SK-N-SH treated with all-trans-retinoic acid at 6 μM for 48 hours (cell line): ENCODE measurements around the gene HABP4.

Experiments
- ARNTL ChIP-seq: fragments of 450-650 bp; formaldehyde crosslinking; IDR thresholded peaks from 2 replicates; pipeline ENCODE4 v1.5.0; 2020; ENCODE audit warnings: low read depth, mild to moderate bottlenecking, moderate library complexity, borderline replicate concordance
- RARB ChIP-seq: fragments of 250-450 bp; sonication (Bioruptor Pico); IDR thresholded peaks from 2 replicates; pipeline ENCODE4 v1.8.0; 2021; ENCODE audit warnings: mild to moderate bottlenecking, moderate library complexity
- TCF4 ChIP-seq: fragments of 250-450 bp; sonication (Bioruptor Pico); IDR thresholded peaks from 2 replicates; pipeline ENCODE4 v1.8.0; 2021; ENCODE audit warnings: mild to moderate bottlenecking, moderate library complexity, borderline replicate concordance
- TF ChIP-seq, protein P1 (sequence below): fragments of 250-450 bp; sonication (Bioruptor Pico); IDR thresholded peaks from 2 replicates; pipeline ENCODE4 v1.5.1; 2020; ENCODE audit warnings: low read depth, mild to moderate bottlenecking, moderate library complexity

DNA sequence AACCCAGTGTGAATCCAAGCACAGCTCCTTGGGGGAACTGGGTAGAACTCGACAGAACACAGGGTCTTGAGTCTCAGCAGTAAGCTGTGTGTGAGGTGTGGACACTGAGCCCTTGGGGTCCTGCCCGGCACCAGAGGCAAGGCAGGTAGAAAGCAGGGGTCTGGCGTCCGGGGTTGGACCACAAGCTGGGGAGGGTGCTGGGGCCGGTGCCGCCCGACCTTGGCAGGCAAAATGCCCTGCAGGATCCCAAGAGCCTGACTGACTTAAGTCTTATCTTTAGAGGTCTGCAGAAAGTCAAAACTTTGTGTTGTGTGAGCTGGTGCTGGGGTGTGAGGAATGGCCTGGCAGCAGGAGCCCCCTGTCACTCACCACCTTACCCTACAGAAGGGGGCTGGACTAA is 49.3 kb downstream of the HABP4 start:
- TF ChIP-seq, protein P1, sequence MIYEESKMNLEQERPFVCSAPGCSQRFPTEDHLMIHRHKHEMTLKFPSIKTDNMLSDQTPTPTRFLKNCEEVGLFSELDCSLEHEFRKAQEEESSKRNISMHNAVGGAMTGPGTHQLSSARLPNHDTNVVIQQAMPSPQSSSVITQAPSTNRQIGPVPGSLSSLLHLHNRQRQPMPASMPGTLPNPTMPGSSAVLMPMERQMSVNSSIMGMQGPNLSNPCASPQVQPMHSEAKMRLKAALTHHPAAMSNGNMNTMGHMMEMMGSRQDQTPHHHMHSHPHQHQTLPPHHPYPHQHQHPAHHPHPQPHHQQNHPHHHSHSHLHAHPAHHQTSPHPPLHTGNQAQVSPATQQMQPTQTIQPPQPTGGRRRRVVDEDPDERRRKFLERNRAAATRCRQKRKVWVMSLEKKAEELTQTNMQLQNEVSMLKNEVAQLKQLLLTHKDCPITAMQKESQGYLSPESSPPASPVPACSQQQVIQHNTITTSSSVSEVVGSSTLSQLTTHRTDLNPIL (CRISPR knock-in tag) = no peak
- no peak for TF ChIP-seq ARNTL (CRISPR knock-in tag)
- TF ChIP-seq TCF4 (CRISPR knock-in tag) = no peak
- no peak for TF ChIP-seq RARB (CRISPR knock-in tag)
